ENCODE measurements around the gene ANKRD24.

DNA sequence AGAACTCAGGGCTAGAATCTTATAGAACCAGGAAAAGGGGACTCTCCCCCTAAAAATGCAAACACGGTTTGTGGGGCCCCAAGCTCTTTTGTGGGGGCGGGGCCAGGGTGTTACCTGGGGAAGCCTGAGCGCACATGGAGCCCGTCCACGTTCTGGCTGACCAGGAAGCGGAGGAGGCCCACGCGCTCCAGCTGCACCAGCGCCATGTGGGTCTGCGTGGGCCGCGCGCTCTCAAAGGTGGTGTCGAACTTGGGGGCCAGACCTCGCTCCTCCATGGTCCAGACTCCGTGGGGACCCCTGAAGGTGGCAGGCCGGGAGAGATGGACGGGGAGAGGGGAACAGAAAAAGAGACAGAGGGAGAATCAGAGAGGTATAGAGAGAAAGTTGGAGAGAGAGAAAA, 3.5 kb upstream of the ANKRD24 start:
- TF ChIP-seq, protein P1, sequence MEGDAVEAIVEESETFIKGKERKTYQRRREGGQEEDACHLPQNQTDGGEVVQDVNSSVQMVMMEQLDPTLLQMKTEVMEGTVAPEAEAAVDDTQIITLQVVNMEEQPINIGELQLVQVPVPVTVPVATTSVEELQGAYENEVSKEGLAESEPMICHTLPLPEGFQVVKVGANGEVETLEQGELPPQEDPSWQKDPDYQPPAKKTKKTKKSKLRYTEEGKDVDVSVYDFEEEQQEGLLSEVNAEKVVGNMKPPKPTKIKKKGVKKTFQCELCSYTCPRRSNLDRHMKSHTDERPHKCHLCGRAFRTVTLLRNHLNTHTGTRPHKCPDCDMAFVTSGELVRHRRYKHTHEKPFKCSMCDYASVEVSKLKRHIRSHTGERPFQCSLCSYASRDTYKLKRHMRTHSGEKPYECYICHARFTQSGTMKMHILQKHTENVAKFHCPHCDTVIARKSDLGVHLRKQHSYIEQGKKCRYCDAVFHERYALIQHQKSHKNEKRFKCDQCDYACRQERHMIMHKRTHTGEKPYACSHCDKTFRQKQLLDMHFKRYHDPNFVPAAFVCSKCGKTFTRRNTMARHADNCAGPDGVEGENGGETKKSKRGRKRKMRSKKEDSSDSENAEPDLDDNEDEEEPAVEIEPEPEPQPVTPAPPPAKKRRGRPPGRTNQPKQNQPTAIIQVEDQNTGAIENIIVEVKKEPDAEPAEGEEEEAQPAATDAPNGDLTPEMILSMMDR (IDR thresholded peaks at IDR 0.05), result no peak
- TF ChIP-seq POLR2AphosphoS5 (IDR thresholded peaks at IDR 0.05; ENCODE audit: low read depth, low read length) (no peak), TCF7L2 (IDR thresholded peaks at IDR 0.05; ENCODE audit: low read depth, low read length) (no peak), SIN3A (IDR thresholded peaks at IDR 0.05; ENCODE audit: borderline replicate concordance, insufficient read depth, low read depth, low read length) (no peak)
- TF ChIP-seq, protein P2, sequence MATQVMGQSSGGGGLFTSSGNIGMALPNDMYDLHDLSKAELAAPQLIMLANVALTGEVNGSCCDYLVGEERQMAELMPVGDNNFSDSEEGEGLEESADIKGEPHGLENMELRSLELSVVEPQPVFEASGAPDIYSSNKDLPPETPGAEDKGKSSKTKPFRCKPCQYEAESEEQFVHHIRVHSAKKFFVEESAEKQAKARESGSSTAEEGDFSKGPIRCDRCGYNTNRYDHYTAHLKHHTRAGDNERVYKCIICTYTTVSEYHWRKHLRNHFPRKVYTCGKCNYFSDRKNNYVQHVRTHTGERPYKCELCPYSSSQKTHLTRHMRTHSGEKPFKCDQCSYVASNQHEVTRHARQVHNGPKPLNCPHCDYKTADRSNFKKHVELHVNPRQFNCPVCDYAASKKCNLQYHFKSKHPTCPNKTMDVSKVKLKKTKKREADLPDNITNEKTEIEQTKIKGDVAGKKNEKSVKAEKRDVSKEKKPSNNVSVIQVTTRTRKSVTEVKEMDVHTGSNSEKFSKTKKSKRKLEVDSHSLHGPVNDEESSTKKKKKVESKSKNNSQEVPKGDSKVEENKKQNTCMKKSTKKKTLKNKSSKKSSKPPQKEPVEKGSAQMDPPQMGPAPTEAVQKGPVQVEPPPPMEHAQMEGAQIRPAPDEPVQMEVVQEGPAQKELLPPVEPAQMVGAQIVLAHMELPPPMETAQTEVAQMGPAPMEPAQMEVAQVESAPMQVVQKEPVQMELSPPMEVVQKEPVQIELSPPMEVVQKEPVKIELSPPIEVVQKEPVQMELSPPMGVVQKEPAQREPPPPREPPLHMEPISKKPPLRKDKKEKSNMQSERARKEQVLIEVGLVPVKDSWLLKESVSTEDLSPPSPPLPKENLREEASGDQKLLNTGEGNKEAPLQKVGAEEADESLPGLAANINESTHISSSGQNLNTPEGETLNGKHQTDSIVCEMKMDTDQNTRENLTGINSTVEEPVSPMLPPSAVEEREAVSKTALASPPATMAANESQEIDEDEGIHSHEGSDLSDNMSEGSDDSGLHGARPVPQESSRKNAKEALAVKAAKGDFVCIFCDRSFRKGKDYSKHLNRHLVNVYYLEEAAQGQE (IDR thresholded peaks at IDR 0.05; ENCODE audit: insufficient read depth in 1 of 2, low read depth in 2 of 2, low read length in 1 of 2), result no peak
